Spleen (tissue), 7 donors: Measurements from ENCODE around the gene SDC3.

Experiments used
- POLR2A ChIP-seq, 3 donors: fragments of 450-650 bp; IDR thresholded peaks; one replicate each; pipeline ENCODE4 v1.5.1; 2017; ENCODE audit warnings: antibody characterized with exemption in 3 of 3, mild to moderate bottlenecking in 1 of 3
- POLR2AphosphoS5 ChIP-seq, 3 donors: sonication (generic); formaldehyde crosslinking; IDR thresholded peaks; one replicate each; pipeline ENCODE4 v1.5.1; 2017; ENCODE audit warnings: antibody characterized with exemption in 3 of 3
- TF ChIP-seq, protein P1 (sequence below), 11 experiments: fragments of 200-600 bp in 7 of 11; fragments of 450-650 bp in 4 of 11; sonication (generic) in 4 of 11; IDR thresholded peaks in 8 of 11; conservative IDR thresholded peaks in 3 of 11; 1 replicate in 7 of 11; 2 replicates in 4 of 11; pipeline versions ENCODE4 v1.4.0 to v1.8.0; 2016 to 2021; ENCODE audit warnings: antibody characterized with exemption in 11 of 11, inconsistent platforms in 4 of 11, mild to moderate bottlenecking in 1 of 11
- donor health status: DM: no; HTN: no; CAD: no; lungs with moderate emphysema.
- donor health status: DM: no; HTN: no; CAD: no.
- donor health status: DM: no; HTN: no; CAD: no.

DNA sequence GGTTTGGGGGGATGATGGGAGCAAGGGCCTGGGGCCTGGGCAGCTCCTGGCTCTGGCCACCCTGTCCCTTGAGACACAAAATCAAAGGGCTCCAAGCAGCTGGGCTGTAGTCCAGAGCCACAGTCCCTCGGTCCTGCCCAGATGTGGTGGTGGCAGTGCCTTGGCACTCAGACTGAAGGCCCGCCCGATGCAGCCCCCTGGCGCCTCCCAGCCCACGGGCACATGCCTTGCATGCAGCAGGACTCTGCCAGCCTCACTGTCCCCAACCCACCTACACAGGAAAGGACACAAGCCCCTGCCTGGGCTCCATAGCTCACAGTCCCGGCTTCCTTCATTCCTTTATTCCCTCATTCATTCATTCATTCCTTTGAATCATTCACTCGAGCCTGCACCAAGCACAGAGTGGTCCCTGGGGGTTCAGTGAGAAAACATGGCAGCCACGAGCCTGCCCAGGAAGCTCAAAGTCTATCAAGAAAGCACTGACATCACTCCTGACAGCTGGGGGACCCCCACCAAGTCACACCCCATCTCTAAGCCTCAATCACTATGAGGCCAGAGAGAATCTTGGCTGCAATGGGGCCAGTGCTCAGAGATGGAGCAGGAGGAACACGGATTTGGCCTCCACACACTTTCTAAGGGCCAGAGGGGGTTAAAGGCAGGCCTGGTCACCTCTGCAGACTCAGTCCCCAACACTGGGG, 5.8 kb downstream of the SDC3 start:
- no peak for TF ChIP-seq POLR2A (IDR thresholded peaks at IDR 0.05)
- TF ChIP-seq, protein P1, sequence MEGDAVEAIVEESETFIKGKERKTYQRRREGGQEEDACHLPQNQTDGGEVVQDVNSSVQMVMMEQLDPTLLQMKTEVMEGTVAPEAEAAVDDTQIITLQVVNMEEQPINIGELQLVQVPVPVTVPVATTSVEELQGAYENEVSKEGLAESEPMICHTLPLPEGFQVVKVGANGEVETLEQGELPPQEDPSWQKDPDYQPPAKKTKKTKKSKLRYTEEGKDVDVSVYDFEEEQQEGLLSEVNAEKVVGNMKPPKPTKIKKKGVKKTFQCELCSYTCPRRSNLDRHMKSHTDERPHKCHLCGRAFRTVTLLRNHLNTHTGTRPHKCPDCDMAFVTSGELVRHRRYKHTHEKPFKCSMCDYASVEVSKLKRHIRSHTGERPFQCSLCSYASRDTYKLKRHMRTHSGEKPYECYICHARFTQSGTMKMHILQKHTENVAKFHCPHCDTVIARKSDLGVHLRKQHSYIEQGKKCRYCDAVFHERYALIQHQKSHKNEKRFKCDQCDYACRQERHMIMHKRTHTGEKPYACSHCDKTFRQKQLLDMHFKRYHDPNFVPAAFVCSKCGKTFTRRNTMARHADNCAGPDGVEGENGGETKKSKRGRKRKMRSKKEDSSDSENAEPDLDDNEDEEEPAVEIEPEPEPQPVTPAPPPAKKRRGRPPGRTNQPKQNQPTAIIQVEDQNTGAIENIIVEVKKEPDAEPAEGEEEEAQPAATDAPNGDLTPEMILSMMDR (IDR thresholded peaks at IDR 0.05 in 8 of 11, conservative IDR thresholded peaks at IDR 0.05 in 3 of 11), result no peak
- no peak for TF ChIP-seq POLR2AphosphoS5 (IDR thresholded peaks at IDR 0.05)
